Skeletal muscle cell (primary cell): ENCODE results near the gene SRRT.
A peak's percentile ranks its signal among the peaks of the same experiment; 100 is the strongest.
"Not testable (repeated sequence)": the region's sequence is repeated elsewhere in the genome, so short reads cannot be mapped to it uniquely, and the experiment has no call there.

Experiments
- DNase-seq: peaks from one replicate; pipeline ENCODE4 v3.0.0-alpha.2; 2010; ENCODE audit warnings: low read depth
- H3K4me3 ChIP-seq: 2 replicates; pipeline ENCODE4 v1.5.1; 2011; ENCODE audit warnings: low read depth, mild to moderate bottlenecking, control low read depth, low read length, moderate library complexity

The SRRT gene

GRCh38 chr7:100854146-100854895 is 20.6 kb upstream of the SRRT start:
- no peak for DNase-seq
- H3K4me3 ChIP-seq, result no peak overlapping the region

DNA sequence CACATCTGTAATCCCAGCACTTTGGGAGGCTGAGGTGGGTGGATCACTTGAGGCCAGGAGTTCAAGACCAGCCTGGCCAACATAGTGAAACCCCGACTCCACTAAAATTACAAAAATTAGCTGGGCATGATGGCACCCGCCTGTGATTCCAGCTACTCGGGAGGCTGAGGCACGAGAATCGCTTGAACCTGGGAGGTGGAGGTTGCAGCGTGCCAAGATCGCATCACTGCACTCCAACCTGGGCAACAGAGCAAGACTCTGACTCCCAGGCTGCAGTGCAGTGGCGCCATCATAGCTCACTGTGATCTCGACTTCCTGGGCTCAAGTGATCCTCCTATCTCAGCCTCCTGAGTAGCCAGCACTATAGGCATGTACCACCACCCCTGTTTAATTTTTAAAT is 20.0 kb upstream of the SRRT start:
- not testable (repeated sequence) for H3K4me3 ChIP-seq, DNase-seq

GRCh38 chr7:100855515-100855914 is 19.4 kb upstream of the SRRT start:
- H3K4me3 ChIP-seq, result no peak overlapping the region
- DNase-seq, result no peak

- DNase-seq, result no peak
- no peak overlapping the region for H3K4me3 ChIP-seq
Measured at GRCh38 chr7:100856871-100857282, 18.0 kb upstream of the SRRT start.

DNA sequence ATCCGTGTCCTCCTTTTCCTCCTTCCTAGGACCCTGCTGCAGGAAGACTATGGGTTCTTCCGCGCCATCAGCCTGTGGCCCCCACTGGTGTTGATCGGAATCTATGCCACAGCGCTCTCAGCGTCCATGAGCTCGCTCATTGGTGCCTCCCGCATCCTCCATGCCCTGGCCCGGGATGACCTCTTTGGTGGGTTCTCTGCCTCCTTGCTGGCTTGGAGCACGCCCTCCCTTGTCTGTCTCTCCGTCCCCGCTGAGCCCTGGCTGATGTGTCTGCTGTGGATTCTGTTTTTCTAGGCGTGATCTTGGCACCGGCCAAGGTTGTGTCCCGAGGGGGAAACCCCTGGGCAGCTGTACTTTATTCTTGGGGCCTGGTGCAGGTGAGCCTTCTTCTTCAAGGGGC is 15.0 kb upstream of the SRRT start:
- no peak overlapping the region for H3K4me3 ChIP-seq
- DNase-seq, result no peak

DNA sequence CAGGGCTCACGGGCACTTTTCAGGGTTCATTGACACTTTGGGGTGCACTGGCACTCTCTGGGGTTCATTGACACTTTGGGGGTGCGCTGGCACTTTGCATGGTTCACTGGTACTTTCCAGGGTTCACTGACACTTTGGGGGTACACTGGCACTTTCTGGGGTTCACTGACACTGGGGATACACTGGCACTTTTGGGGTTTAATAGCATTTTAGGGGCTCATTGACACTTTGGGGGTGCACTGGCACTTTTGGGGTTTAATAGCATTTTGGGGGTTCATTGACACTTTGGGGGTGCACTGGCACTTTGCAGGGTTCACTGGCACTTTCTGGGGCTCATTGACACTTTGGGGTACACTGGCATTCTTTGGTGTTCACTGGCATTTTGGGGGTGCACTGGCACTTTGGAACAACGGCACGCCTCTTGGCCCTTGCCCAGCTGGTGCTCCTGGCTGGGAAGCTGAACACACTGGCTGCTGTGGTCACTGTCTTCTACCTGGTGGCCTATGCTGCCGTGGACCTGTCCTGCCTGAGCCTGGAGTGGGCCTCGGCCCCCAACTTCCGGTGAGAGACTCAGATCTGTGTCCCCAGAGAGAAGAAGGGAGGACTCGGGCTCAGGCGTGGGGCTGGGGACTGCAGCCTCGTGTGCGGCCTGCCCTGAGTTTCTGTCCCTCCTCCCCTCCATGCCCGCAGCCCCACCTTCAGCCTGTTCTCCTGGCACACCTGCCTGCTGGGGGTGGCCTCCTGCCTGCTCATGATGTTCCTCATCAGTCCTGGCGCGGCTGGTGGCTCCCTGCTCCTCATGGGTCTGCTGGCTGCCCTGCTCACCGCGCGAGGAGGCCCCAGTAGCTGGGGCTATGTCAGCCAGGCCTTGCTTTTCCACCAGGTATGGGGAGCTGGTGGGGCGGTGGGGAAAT is 13.9 kb upstream of the SRRT start:
- no peak overlapping the region for H3K4me3 ChIP-seq
- no peak for DNase-seq

DNA sequence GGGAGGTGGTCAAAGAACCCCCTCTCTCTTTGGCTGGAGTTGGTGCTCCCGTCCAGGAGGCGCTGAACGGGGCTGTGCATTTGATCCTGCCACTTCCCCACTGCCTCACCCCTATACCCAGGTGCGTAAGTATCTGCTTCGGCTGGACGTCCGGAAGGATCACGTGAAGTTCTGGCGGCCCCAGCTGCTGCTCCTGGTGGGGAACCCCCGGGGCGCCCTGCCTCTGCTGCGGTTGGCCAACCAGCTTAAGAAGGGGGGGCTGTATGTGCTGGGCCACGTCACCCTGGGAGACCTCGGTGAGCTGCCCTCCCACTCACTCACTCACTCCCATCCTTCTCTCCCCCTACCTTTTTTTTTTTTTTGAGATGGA is 13.3 kb upstream of the SRRT start:
- H3K4me3 ChIP-seq, result no peak overlapping the region
- DNase-seq, result no peak

DNA sequence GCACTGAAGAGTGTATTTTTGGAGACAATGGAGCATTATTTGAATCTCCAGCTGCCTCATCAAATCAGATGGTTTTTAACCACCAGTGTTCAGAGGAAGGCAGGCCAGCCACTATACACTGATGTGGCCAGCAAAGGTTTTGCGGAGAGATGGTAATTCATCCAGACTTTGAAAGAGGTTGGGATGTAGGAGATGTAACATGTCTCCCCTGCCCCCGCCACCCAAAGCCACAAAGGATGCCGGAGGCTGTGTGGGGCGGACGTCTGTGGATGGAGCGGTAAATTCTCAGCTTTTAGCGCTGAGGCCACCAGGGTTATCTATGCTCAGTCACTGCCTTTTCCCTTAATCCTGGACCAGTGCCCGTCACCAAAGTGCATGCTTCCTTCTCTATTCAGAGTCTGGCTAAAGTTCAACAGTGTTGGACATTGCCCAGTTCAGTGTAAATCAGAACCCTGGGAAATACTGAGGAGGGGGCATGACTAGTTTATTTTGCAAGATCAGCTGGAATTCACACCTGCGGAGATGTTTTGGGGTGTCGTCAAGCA is 11.4 kb upstream of the SRRT start:
- DNase-seq, result no peak
- no peak overlapping the region for H3K4me3 ChIP-seq

- H3K4me3 ChIP-seq, result no peak overlapping the region
- no peak for DNase-seq
Measured at GRCh38 chr7:100864263-100864845, 10.5 kb upstream of the SRRT start.

- no peak for DNase-seq
- no peak overlapping the region for H3K4me3 ChIP-seq
Measured at GRCh38 chr7:100865372-100865911, 9.5 kb upstream of the SRRT start.

DNA sequence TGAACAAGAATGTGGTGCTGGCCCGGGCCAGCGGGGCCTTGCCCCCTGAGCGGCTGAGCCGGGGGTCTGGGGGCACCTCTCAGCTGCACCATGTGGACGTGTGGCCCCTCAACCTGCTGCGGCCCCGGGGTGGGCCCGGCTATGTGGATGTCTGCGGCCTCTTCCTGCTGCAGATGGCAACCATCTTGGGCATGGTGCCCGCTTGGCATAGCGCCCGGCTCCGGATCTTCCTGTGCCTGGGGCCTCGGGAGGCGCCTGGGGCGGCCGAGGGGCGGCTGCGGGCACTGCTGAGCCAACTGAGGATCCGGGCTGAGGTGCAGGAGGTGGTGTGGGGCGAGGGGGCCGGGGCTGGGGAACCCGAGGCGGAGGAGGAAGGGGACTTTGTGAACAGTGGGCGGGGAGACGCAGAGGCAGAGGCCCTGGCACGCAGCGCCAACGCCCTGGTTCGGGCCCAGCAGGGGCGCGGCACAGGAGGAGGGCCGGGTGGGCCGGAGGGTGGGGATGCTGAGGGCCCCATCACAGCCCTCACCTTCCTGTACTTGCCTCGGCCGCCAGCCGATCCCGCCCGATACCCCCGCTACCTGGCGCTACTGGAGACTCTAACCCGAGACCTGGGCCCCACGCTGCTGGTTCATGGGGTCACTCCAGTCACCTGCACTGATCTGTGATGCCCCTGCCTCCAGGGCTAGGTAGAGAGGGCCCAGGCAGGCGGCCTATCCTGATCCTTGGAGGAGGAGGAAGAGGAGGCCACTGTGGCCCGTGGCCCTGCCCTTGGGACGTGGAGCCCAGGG is 8.8 kb upstream of the SRRT start:
- H3K4me3 ChIP-seq, result no peak overlapping the region
- DNase-seq, result no peak

DNA sequence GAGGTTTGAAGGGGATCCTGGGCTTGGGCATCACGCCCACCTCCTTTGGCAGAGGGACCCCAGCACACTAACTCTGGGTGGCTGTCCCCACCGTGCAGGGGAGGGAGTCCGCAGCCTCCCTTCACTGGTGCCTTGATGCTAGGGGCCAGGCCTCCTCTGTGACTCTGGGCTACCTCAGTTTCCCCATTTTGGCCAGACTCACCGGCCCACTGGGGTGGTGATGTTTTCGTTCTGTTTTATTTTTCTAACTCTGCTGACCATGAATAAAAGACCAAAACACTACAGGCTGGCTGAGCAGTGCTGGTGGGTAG is 8.2 kb upstream of the SRRT start:
- no peak for DNase-seq
- peak overlapping the region; percentile 96 for H3K4me3 ChIP-seq

DNA sequence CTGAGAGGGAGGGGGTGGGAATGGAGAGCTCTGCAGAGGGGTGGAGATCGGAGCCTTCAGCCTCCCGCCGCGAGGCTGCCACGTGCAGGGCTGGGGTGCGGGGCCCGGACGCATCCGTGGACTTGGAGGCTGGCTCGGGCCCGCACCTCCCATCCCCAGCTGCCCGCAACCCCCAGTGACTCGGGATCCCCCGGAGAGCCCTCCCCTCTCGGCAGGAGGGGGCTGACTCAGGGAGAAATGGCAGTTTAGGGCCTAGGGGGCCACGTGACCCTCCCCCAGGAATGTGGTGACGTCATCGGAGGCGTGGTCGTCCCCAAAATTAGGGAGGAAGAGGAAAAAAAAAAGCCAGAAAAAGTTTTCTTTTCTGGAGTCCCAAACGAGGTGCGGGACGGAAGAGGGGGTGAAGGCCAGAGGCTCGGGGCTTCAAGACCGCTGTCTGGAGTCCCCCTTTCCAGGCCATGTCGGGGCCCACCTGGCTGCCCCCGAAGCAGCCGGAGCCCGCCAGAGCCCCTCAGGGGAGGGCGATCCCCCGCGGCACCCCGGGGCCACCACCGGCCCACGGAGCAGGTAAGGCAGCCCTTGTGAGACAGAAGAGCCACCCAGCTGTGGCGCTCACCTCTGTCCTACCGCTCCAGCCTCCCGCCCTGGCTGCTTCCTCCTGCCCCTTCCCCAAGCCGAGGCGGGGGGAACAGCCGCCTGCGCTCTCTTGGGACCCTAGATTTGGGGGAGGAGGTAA is 7.7 kb upstream of the SRRT start, which contains the start of gene TRIP6:
Gene TRIP6 (plus strand): TSS at position 348 of the 736 bp plus-strand sequence. CDS start 111 bp downstream, at position 459.
- DNase-seq, result peak; percentile 82
- peak within 1 kb of the TSS; percentile 96 for H3K4me3 ChIP-seq

DNA sequence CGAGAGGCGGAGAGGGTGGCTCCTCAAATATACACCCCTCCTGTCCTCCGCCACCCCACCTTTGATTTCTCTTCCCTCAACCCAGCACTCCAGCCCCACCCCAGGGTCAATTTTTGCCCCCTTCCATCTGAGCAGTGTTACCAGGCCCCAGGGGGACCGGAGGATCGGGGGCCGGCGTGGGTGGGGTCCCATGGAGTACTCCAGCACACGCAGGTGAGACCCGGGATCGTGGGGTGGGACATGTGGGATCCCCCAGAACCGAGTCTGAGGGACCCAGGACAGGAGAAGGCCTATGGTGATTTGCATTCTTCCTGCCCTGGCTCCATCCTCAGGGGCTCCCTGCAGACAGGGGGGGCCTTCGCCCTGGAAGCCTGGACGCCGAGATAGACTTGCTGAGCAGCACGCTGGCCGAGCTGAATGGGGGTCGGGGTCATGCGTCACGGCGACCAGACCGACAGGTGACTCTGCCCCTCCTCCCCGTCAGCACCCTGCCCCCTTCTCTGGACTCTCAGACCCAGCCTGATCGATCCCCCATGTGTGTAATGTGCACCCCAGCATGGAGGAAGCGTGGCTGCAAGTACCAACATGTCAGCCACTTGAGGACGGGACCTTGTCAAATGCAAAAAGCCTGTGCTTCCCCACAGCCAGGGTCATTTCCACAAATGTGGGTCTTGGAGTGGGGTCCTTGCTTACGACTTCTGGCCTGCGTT is 7.0 kb upstream of the SRRT start:
- peak overlapping the region; percentile 96 for H3K4me3 ChIP-seq
- DNase-seq, result no peak

DNA sequence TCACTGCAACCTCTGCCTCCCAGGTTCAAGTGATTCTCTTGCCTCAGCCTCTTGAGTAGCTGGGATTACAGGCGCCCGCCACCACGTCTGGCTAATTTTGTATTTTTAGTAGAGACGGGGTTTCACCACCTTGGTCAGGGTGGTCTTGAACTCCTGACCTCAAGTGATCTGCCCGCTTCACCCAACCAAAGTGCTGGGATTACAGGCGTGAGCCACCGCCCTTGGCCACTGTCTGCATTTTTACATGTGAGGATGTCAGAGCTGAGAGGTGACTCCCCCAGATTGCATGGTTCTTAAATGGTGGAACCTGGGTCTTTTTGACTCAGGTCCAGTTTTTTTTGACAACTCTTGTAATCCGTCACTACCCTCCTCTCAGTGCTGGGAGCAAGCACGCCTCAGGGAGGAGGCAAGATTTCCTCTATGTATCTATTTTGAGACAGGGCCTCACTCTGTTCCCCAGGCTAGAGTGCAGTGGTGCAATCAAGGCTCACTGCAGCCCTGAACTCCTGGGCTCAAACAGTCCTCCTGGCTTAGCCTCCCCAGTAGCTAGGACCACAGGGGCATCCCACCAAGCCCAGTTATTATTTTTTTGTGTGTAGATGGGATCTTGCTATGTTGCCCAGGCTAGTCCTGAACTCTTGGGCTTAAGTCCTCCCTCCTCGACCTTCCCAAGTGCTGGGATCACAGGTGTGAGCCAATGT is 1.2 kb upstream of the SRRT start:
- no peak for DNase-seq
- H3K4me3 ChIP-seq, result peak overlapping the region; percentile 82

GRCh38 chr7:100874300-100874576 is 665 bp upstream of the SRRT start:
- H3K4me3 ChIP-seq, result peak overlapping the region; percentile 82
- no peak for DNase-seq

DNA sequence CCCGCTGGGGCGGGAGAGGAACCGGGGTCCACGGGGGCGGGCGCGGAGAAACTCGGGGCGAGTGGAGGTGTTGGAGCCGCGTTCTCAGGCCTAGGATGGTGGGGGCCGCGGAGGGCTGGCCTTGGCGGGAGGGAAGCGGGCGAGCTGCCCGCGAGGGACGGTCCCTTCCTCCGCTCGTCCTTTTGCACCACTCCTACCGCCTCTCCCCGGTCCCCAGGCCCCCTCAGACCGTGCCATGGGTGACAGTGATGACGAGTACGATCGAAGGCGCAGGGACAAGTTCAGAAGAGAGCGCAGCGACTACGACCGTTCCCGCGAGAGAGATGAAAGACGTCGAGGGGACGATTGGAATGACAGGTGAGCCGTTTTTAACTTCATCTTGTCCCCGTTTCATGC is 451 bp downstream of the SRRT start:
- H3K4me3 ChIP-seq, result peak overlapping the region; percentile 82
- DNase-seq, result no peak

DNA sequence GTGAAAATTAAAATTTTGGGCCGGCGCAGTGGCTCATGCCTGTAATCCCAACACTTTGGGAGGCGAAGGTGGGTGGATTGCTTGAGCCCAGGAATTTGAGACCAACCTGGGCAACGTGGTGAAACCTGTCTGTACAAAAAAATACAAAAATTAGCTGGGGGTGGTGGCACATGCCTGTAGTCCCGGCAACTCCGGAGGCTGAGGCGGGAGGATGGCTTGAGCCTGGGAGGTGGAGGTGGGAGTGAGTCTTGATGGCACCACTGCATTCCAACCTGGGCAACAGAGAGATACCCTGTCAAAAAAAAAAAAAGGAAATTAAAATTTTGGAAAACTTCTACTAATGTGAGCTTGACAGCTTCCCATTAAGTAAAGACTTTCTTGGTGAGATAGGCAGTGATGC is 3.1 kb downstream of the SRRT start:
- no peak for DNase-seq
- H3K4me3 ChIP-seq, result no peak overlapping the region
